ENCODE measurements around the gene MUC6. TPM values are rescaled to one million over a fixed set of nuclear protein-coding genes. Genes with fewer than 3 reads are reported as not detected.
A peak's percentile ranks its signal among the peaks of the same experiment; 100 is the strongest.

Gene MUC6
- total RNA-seq, 1 donor from 2014 or later, result not detected

GRCh38 chr11:1053121-1053901 lies 16.8 kb upstream of the MUC6 start:
- no peak for FAIRE-seq
- no peak for DNase-seq (ENCODE audit: low spot score in 2 of 2)

- DNase-seq (ENCODE audit: low spot score in 2 of 2) (no peak), FAIRE-seq (no peak)
Observed at GRCh38 chr11:1052133-1053011, 15.9 kb upstream of the MUC6 start.

- DNase-seq (ENCODE audit: low spot score in 2 of 2) (no peak), FAIRE-seq (no peak)
Observed at GRCh38 chr11:1051356-1052132, 15.0 kb upstream of the MUC6 start.

- FAIRE-seq, result no peak
- peak; percentile 81 to 92 for DNase-seq (ENCODE audit: low spot score in 2 of 2)
Observed at GRCh38 chr11:1050581-1051355, 14.2 kb upstream of the MUC6 start.

- FAIRE-seq, result no peak
- no peak for DNase-seq (ENCODE audit: low spot score in 2 of 2)
Observed at GRCh38 chr11:1049911-1050580, 13.5 kb upstream of the MUC6 start.

- DNase-seq (ENCODE audit: low spot score in 2 of 2), result no peak
- no peak for FAIRE-seq
Observed at GRCh38 chr11:1049431-1049891, 12.9 kb upstream of the MUC6 start.

GRCh38 chr11:1049071-1049405 lies 12.5 kb upstream of the MUC6 start:
- FAIRE-seq, result no peak

GRCh38 chr11:1048375-1049070 lies 12.0 kb upstream of the MUC6 start:
- DNase-seq (ENCODE audit: low spot score in 2 of 2) (no peak), FAIRE-seq (no peak)

More at GRCh38 chr11:1049071-1049405, 12.5 kb upstream of the MUC6 start:
- no peak for DNase-seq (ENCODE audit: low spot score in 2 of 2)

- DNase-seq (ENCODE audit: low spot score in 2 of 2), result no peak
- no peak for FAIRE-seq
Observed at GRCh38 chr11:1047595-1048156, 11.2 kb upstream of the MUC6 start.

GRCh38 chr11:1044160-1044559 lies 7.6 kb upstream of the MUC6 start:
- DNase-seq (ENCODE audit: low spot score in 2 of 2) (no peak), FAIRE-seq (no peak)

- no peak for FAIRE-seq
- no peak for DNase-seq (ENCODE audit: low spot score in 2 of 2)
Observed at GRCh38 chr11:1043563-1044096, 7.1 kb upstream of the MUC6 start.

- DNase-seq (ENCODE audit: low spot score in 2 of 2), result no peak
- no peak for FAIRE-seq
Observed at GRCh38 chr11:1042626-1043562, 6.4 kb upstream of the MUC6 start.

GRCh38 chr11:1041936-1042608 lies 5.6 kb upstream of the MUC6 start:
- no peak for DNase-seq (ENCODE audit: low spot score in 2 of 2)
- FAIRE-seq, result no peak

GRCh38 chr11:1041471-1041870 lies 5.0 kb upstream of the MUC6 start:
- FAIRE-seq, result no peak

GRCh38 chr11:1041149-1041467 lies 4.6 kb upstream of the MUC6 start:
- no peak for DNase-seq (ENCODE audit: low spot score in 2 of 2)
- no peak for FAIRE-seq

More at GRCh38 chr11:1041471-1041870, 5.0 kb upstream of the MUC6 start:
- no peak for DNase-seq (ENCODE audit: low spot score in 2 of 2)

- no peak for DNase-seq (ENCODE audit: low spot score in 2 of 2)
- FAIRE-seq, result no peak
Observed at GRCh38 chr11:1040428-1041148, 4.1 kb upstream of the MUC6 start.
